Peyer's patch (tissue), 4 donors: ENCODE results near the gene CMTM8. TPM values are rescaled to one million over a fixed set of nuclear protein-coding genes. Genes with fewer than 3 reads are reported as not detected.
"Not testable (repeated sequence)": the region's sequence is repeated elsewhere in the genome, so short reads cannot be mapped to it uniquely, and the experiment has no call there.

ENCODE experiments used
- DNase-seq, 3 donors: peaks; one replicate each; pipeline ENCODE4 v3.0.0-alpha.2; 2017 to 2019
- H3K27ac ChIP-seq, 4 donors: fragments of 200-600 bp; sonication (generic); one replicate each; pipeline ENCODE4 v1.5.1; 2016 to 2019
- H3K27me3 ChIP-seq, 2 donors: fragments of 200-600 bp; sonication (generic); one replicate each; pipeline ENCODE4 v1.5.1; 2019
- H3K36me3 ChIP-seq, 3 donors: fragments of 200-600 bp; sonication (generic); one replicate each; pipeline ENCODE4 v1.5.1; 2016 to 2019
- H3K4me1 ChIP-seq, 4 donors: fragments of 200-600 bp; sonication (generic); one replicate each; pipeline ENCODE4 v1.5.1; 2016 to 2019
- H3K4me3 ChIP-seq, 4 donors: fragments of 200-600 bp; sonication (generic); 1 replicate in 3 of 4; 2 replicates in 1 of 4; pipeline ENCODE4 v1.5.1; 2016 to 2019; ENCODE audit warnings: mild to moderate bottlenecking in 1 of 4
- H3K9me3 ChIP-seq, 4 donors: fragments of 200-600 bp; sonication (generic); one replicate each; pipeline ENCODE4 v1.5.1; 2016 to 2019; ENCODE audit warnings: mild to moderate bottlenecking in 1 of 4
- CTCF ChIP-seq, 6 experiments: fragments of 450-650 bp in 4 of 6; fragments of 200-600 bp in 2 of 6; sonication (generic) in 1 of 6; IDR thresholded peaks; one replicate each; pipeline ENCODE4 v1.5.1; 2017 to 2019; ENCODE audit warnings: antibody characterized with exemption in 6 of 6, mild to moderate bottlenecking in 3 of 6, moderate library complexity in 1 of 6
- POLR2A ChIP-seq, 2 donors: fragments of 450-650 bp; IDR thresholded peaks; one replicate each; pipeline ENCODE4 v1.5.1; 2017; ENCODE audit warnings: antibody characterized with exemption in 2 of 2, mild to moderate bottlenecking in 2 of 2, moderate library complexity in 2 of 2
- total RNA-seq, 4 donors: library from RNA; depleted of rRNA; stranded (reverse); fragments of >200 nt; gene quantifications; one replicate each; pipeline ENCODE4 v1.1.0, GENCODE V29; 2016

Gene CMTM8
- total RNA-seq, 4 donors from 2014 or later: 7.1 to 16.5 (median 13.1) TPM; not detected in 1

GRCh38 chr3:32384938-32385337 is 146.5 kb downstream of the CMTM8 start:
- Histone ChIP-seq H3K9me3 (no peaks in the 10 kb centered on the region), H3K36me3 (no peaks in the 10 kb centered on the region), H3K4me1 (no peaks in the 10 kb centered on the region), H3K27me3 (no peaks in the 10 kb centered on the region), H3K27ac (no peak overlapping the region), H3K4me3 (no peak overlapping the region)
- no peak for DNase-seq
- no peak for TF ChIP-seq CTCF (IDR thresholded peaks at IDR 0.05)
- no peak for TF ChIP-seq POLR2A (IDR thresholded peaks at IDR 0.05)

GRCh38 chr3:32387512-32387911 is 149.0 kb downstream of the CMTM8 start:
- Histone ChIP-seq H3K4me1 (peaks cover 0 to 5% (median 0%) of the 10 kb centered on the region in 4 donors), H3K36me3 (no peaks in the 10 kb centered on the region), H3K4me3 (no peak overlapping the region), H3K27me3 (no peaks in the 10 kb centered on the region), H3K27ac (no peak overlapping the region), H3K9me3 (no peaks in the 10 kb centered on the region)
- DNase-seq: no peak
- no peak for TF ChIP-seq POLR2A (IDR thresholded peaks at IDR 0.05)
- TF ChIP-seq CTCF (IDR thresholded peaks at IDR 0.05): no peak

- not testable (repeated sequence) for H3K4me1 ChIP-seq, H3K27me3 ChIP-seq, H3K9me3 ChIP-seq, H3K36me3 ChIP-seq, H3K4me3 ChIP-seq, DNase-seq, H3K27ac ChIP-seq
These were observed 151.1 kb downstream of the CMTM8 start for GRCh38 chr3:32389577-32389976.

GRCh38 chr3:32391643-32392535 is 153.4 kb downstream of the CMTM8 start, which contains the start of gene CMTM7:
CMTM7 (plus strand) TSS chr3:32391853; CDS start chr3:32391907, 54 bp downstream.
- H3K4me3 ChIP-seq: peak within 1 kb of the TSS; percentile 70 to 89 (median 87)

GRCh38 chr3:32392536-32393302 is 154.2 kb downstream of the CMTM8 start:
- H3K27me3 ChIP-seq: no peaks in the 10 kb centered on the region
- H3K27ac ChIP-seq: peak overlapping the region; percentile 79 to 98 (median 85)
- H3K9me3 ChIP-seq: no peaks in the 10 kb centered on the region
- H3K36me3 ChIP-seq: no peaks in the 10 kb centered on the region
- H3K4me3 ChIP-seq: peak overlapping the region; percentile 70 to 89 (median 87)
- H3K4me1 ChIP-seq: peaks cover 0 to 5% (median 0%) of the 10 kb centered on the region in 4 donors
- TF ChIP-seq CTCF (IDR thresholded peaks at IDR 0.05) (no peak), POLR2A (IDR thresholded peaks at IDR 0.05) (no peak)
- DNase-seq: peak in 2 of 3 donors; percentile 50 to 67

More at GRCh38 chr3:32391643-32392535, 153.4 kb downstream of the CMTM8 start, which contains the start of gene CMTM7:
- H3K27me3 ChIP-seq: no peaks in the 10 kb centered on the region
- TF ChIP-seq CTCF (IDR thresholded peaks at IDR 0.05) (no peak), POLR2A (IDR thresholded peaks at IDR 0.05) (no peak)
- no peaks in the 10 kb centered on the region for H3K9me3 ChIP-seq
- H3K36me3 ChIP-seq: no peaks in the 10 kb centered on the region
- peak; percentile 74 to 86 (median 78) for DNase-seq
- H3K4me1 ChIP-seq: peaks cover 0 to 5% (median 0%) of the 10 kb centered on the region in 4 donors
- H3K27ac ChIP-seq: peak within 1 kb of the TSS; percentile 79 to 98 (median 85)
